K562 (cell line): ENCODE data around the gene UTP11. TPM values are rescaled to one million over a fixed set of nuclear protein-coding genes. Genes with fewer than 3 reads are reported as not detected.

Experiments used
- GABPB1 ChIP-seq: sonication (generic); formaldehyde crosslinking; IDR thresholded peaks from 2 replicates; pipeline ENCODE4 v1.8.0; 2022; ENCODE audit warnings: mild to moderate bottlenecking, missing genetic modification reagents
- MAFG ChIP-seq: fragments of 450-650 bp; conservative IDR thresholded peaks from 2 replicates; pipeline ENCODE4 v1.6.1; 2016; ENCODE audit warnings: missing genetic modification characterization, missing compliant biosample characterization
- POLR2AphosphoS2 ChIP-seq: IDR thresholded peaks from 2 replicates; pipeline ENCODE4 v1.6.1; 2012; ENCODE audit warnings: low read length, improper control_type of control experiment
- RBBP5 ChIP-seq: fragments of 200-600 bp; sonication (generic); IDR thresholded peaks from 2 replicates; pipeline ENCODE4 v1.6.1; 2012; ENCODE audit warnings: borderline replicate concordance, mild to moderate bottlenecking, low read length, control low read depth, inconsistent platforms; ENCODE audit not compliant: insufficient read depth, poor library complexity, severe bottlenecking
- ZKSCAN1 ChIP-seq: fragments of 150-350 bp; IDR thresholded peaks from 2 replicates; pipeline ENCODE4 v1.6.1; 2016; ENCODE audit warnings: low read depth, low read length
- polyA plus RNA-seq, 8 experiments: library from polyadenylated mRNA; depleted of rRNA in 4 of 8; stranded (reverse) in 5 of 8; unstranded in 3 of 8; fragments of >200 nt; fragmentation: Nextera tagmentation in 2 of 8; fragmentation: Illumina TruSeq in 1 of 8; extraction: Ambion mirVana in 2 of 8; extraction: Trizol in 1 of 8; gene quantifications; 2 replicates each; pipeline versions ENCODE4 v1.2.1 to v1.2.3, GENCODE V29; 2011 to 2014; ENCODE audit warnings: inconsistent platforms in 1 of 8, missing spikeins in 1 of 8
- total RNA-seq, 7 experiments: library from RNA; depleted of rRNA in 6 of 7; stranded (reverse); fragments of >200 nt in 6 of 7; fragmentation: Illumina TruSeq in 2 of 7; extraction: Trizol in 2 of 7; gene quantifications; 2 replicates each; pipeline versions ENCODE4 v1.2.1 to v1.2.3, GENCODE V29; 2011 to 2021; ENCODE audit warnings: low replicate concordance in 1 of 7
- TF ChIP-seq, protein P1 (sequence below): fragments of 150-350 bp; IDR thresholded peaks from 2 replicates; pipeline ENCODE4 v1.6.1; 2014; ENCODE audit warnings: low read depth, mild to moderate bottlenecking, low read length, borderline replicate concordance
- TF ChIP-seq, protein P2 (sequence below): sonication (generic); formaldehyde crosslinking; IDR thresholded peaks from 2 replicates; pipeline ENCODE4 v1.8.0; 2022; ENCODE audit warnings: missing genetic modification reagents, mild to moderate bottlenecking, borderline replicate concordance
- TF ChIP-seq, protein P3 (sequence below): fragments of 250-450 bp; sonication (Bioruptor Pico); IDR thresholded peaks from 2 replicates; pipeline ENCODE4 v1.5.0; 2020; ENCODE audit warnings: mild to moderate bottlenecking, borderline replicate concordance

Gene UTP11
- total and polyA plus RNA-seq, 9 of the 15 experiments (the other 6 are each of a cell fraction or from before 2014, with no cell fraction given), result 91.1 to 378 (median 221) TPM

DNA sequence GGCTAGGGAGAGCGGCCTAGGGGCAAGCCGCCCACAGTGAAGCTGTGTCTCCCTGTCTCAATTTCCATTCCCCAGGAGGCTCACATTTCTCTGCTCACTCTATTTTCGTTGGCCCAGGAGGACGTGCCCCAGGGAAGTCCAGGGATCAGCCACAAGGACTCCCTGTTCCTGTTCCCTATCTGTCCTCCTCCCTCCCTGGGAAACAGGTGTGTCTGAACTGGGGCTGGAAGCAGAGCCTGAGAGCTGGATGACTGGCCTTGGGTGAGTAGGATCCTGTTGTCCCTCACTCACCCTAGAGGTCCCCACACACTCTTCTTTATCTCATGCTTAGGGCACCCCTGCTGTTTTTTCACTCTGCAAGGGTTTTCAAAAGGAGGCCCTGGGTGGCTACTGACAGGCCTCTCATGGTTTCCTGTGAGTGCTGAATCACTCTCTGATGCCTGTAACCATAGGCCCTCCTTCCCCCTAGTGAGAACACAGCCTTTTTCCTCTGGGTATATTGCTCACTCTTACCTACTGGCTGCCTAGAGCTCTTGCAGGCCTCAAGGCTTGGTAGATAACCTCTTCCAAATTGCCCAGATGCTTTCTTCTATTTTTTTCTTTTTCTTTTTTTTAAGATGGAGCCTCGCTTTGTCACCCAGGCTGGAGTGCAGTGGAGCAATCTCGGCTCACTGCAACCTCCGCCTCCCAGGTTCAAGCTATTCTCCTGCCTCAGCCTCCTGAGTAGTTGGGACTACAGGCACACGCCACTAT is 3.3 kb upstream of the UTP11 start (continued):
- TF ChIP-seq, protein P1, sequence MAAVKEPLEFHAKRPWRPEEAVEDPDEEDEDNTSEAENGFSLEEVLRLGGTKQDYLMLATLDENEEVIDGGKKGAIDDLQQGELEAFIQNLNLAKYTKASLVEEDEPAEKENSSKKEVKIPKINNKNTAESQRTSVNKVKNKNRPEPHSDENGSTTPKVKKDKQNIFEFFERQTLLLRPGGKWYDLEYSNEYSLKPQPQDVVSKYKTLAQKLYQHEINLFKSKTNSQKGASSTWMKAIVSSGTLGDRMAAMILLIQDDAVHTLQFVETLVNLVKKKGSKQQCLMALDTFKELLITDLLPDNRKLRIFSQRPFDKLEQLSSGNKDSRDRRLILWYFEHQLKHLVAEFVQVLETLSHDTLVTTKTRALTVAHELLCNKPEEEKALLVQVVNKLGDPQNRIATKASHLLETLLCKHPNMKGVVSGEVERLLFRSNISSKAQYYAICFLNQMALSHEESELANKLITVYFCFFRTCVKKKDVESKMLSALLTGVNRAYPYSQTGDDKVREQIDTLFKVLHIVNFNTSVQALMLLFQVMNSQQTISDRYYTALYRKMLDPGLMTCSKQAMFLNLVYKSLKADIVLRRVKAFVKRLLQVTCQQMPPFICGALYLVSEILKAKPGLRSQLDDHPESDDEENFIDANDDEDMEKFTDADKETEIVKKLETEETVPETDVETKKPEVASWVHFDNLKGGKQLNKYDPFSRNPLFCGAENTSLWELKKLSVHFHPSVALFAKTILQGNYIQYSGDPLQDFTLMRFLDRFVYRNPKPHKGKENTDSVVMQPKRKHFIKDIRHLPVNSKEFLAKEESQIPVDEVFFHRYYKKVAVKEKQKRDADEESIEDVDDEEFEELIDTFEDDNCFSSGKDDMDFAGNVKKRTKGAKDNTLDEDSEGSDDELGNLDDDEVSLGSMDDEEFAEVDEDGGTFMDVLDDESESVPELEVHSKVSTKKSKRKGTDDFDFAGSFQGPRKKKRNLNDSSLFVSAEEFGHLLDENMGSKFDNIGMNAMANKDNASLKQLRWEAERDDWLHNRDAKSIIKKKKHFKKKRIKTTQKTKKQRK, result no peak
- peak; percentile 88 for TF ChIP-seq MAFG (tag)
- no peak; the same call in 1 of the 2 replicates for TF ChIP-seq POLR2AphosphoS2
- TF ChIP-seq, protein P2, sequence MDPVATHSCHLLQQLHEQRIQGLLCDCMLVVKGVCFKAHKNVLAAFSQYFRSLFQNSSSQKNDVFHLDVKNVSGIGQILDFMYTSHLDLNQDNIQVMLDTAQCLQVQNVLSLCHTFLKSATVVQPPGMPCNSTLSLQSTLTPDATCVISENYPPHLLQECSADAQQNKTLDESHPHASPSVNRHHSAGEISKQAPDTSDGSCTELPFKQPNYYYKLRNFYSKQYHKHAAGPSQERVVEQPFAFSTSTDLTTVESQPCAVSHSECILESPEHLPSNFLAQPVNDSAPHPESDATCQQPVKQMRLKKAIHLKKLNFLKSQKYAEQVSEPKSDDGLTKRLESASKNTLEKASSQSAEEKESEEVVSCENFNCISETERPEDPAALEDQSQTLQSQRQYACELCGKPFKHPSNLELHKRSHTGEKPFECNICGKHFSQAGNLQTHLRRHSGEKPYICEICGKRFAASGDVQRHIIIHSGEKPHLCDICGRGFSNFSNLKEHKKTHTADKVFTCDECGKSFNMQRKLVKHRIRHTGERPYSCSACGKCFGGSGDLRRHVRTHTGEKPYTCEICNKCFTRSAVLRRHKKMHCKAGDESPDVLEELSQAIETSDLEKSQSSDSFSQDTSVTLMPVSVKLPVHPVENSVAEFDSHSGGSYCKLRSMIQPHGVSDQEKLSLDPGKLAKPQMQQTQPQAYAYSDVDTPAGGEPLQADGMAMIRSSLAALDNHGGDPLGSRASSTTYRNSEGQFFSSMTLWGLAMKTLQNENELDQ (CRISPR knock-in tag), result no peak
- no peak; the same call in 1 of the 2 replicates for TF ChIP-seq ZKSCAN1
- no peak for TF ChIP-seq RBBP5
- TF ChIP-seq, protein P3, sequence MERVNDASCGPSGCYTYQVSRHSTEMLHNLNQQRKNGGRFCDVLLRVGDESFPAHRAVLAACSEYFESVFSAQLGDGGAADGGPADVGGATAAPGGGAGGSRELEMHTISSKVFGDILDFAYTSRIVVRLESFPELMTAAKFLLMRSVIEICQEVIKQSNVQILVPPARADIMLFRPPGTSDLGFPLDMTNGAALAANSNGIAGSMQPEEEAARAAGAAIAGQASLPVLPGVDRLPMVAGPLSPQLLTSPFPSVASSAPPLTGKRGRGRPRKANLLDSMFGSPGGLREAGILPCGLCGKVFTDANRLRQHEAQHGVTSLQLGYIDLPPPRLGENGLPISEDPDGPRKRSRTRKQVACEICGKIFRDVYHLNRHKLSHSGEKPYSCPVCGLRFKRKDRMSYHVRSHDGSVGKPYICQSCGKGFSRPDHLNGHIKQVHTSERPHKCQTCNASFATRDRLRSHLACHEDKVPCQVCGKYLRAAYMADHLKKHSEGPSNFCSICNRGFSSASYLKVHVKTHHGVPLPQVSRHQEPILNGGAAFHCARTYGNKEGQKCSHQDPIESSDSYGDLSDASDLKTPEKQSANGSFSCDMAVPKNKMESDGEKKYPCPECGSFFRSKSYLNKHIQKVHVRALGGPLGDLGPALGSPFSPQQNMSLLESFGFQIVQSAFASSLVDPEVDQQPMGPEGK, result 0 out of 2 replicates have a peak, but pooled peaks have one; percentile 45
- peak; percentile 31; the same call in 1 of the 2 replicates for TF ChIP-seq GABPB1 (CRISPR knock-in tag)
